HG02938 (cell line): Measurements from ENCODE around the gene DDX39A.
"Not testable (repeated sequence)": the region's sequence is repeated elsewhere in the genome, so short reads cannot be mapped to it uniquely, and the experiment has no call there.

Source experiments
- ATAC-seq: cut with Tn5 transposase; IDR thresholded peaks from one replicate; pipeline ENCODE4 v1.9.1; 2021; ENCODE audit warnings: mild to moderate bottlenecking, moderate library complexity; ENCODE audit not compliant: unreplicated experiment

The DDX39A gene

GRCh38 chr19:14391156-14391821 is 27.9 kb downstream of the DDX39A start:
- ATAC-seq, result no peak

- ATAC-seq, result no peak
Measured at GRCh38 chr19:14390548-14390947, 28.6 kb downstream of the DDX39A start.

- ATAC-seq, result no peak
Measured at GRCh38 chr19:14385492-14385891, 33.6 kb downstream of the DDX39A start.

GRCh38 chr19:14383661-14384555 is 35.2 kb downstream of the DDX39A start:
- no peak for ATAC-seq

GRCh38 chr19:14381689-14382474 is 37.3 kb downstream of the DDX39A start:
- no peak for ATAC-seq

GRCh38 chr19:14379294-14380065 is 39.7 kb downstream of the DDX39A start:
- no peak for ATAC-seq

- no peak for ATAC-seq
Measured at GRCh38 chr19:14378890-14379289, 40.3 kb downstream of the DDX39A start.

- no peak for ATAC-seq
Measured at GRCh38 chr19:14377883-14378328, 41.2 kb downstream of the DDX39A start.

- no peak for ATAC-seq
Measured at GRCh38 chr19:14375582-14376291, 43.4 kb downstream of the DDX39A start.

GRCh38 chr19:14375055-14375581 is 44.0 kb downstream of the DDX39A start:
- ATAC-seq, result no peak

GRCh38 chr19:14374313-14374712 is 44.8 kb downstream of the DDX39A start:
- not testable (repeated sequence) for ATAC-seq

- ATAC-seq, result not testable (repeated sequence)
Measured at GRCh38 chr19:14372384-14373077, 46.6 kb downstream of the DDX39A start.

- ATAC-seq, result no peak
Measured at GRCh38 chr19:14371301-14371821, 47.8 kb downstream of the DDX39A start.

- ATAC-seq, result no peak
Measured at GRCh38 chr19:14370940-14371280, 48.2 kb downstream of the DDX39A start.

- no peak for ATAC-seq
Measured at GRCh38 chr19:14370169-14370939, 48.8 kb downstream of the DDX39A start.

GRCh38 chr19:14369399-14370168 is 49.6 kb downstream of the DDX39A start:
- ATAC-seq, result no peak

GRCh38 chr19:14368011-14368513 is 51.1 kb downstream of the DDX39A start:
- no peak for ATAC-seq
